ENCODE measurements around the gene HUS1B. TPM values are rescaled to one million over a fixed set of nuclear protein-coding genes. Genes with fewer than 3 reads are reported as not detected.

Gene HUS1B
- total RNA-seq, result 1 to 10 TPM; 1.2 to 1.3 (median 1.3) TPM
- long read RNA-seq, donor 1, result 0 reads
- long read RNA-seq, donor 2, result 0 reads

DNA sequence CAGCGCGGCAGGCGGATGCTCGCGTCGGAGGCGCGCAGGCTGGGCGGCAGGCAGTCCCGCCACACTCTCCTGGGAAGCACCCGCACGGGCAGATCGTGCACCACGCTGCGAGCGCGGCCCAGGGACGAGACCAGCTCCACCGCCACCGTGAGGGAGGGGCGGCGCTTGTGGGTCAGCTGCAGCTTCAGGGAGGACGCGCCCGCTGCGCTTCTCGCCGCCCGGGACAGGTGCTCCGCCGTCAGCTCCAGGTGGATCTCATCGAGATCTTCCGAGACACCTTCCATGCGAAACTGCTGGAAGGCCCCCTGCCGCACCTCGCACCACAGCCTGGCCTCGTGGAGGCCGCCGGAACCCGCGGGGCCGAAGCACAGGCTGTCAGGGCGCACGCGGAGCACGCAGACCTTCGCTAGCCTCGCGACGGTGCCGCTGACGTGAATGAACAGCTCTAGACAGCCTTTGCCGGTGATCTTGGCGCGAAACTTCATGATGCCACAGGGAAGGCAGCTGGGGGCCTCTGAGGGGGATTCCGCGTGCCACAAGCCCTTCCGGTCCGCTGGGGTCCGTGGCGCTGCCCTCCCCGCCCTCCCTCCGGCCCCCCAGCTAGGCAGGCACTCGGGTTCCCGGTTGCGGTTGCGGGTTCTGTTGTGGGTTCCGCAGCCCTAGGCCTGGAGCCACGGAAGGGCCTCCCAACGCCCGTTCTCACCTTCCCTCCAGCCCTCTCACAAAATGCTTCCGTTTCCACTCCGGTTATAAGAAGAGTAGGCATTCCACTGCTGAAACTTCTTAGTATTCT, at the start of gene HUS1B:
Gene HUS1B, minus strand, starts transcription at position 641 of the 793 bp plus-strand sequence. Its CDS starts 156 bp downstream, at position 485.
- ATAC-seq, result no peak
- intact Hi-C loops (cut with DNase I, micrococcal nuclease), result no loop called here
- no peak within 1 kb of the TSS for H3K4me3 ChIP-seq

DNA sequence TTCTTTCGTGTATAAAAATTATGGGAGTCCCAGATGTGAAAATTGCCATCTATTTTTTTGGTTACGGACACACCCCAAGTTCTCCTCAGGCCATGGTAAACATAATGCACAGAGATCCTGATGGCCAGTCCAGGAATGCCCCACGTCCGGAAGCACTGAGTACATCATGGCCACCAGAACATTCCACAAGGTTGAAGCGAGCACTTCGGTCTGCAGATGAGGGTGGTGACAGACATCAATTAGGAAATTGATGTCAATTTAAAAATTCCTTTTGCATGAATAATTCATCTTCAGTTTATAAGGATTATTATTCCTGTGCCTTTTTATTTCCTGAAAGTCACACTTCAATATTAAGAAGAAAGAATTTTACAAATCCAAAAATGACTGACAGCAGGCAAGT, 49.2 kb upstream of the HUS1B start:
- no peaks in the 10 kb centered on the region for H3K4me1 ChIP-seq (ENCODE audit: low read depth)
- DNase-seq, result no peak
- TF ChIP-seq, protein P1, sequence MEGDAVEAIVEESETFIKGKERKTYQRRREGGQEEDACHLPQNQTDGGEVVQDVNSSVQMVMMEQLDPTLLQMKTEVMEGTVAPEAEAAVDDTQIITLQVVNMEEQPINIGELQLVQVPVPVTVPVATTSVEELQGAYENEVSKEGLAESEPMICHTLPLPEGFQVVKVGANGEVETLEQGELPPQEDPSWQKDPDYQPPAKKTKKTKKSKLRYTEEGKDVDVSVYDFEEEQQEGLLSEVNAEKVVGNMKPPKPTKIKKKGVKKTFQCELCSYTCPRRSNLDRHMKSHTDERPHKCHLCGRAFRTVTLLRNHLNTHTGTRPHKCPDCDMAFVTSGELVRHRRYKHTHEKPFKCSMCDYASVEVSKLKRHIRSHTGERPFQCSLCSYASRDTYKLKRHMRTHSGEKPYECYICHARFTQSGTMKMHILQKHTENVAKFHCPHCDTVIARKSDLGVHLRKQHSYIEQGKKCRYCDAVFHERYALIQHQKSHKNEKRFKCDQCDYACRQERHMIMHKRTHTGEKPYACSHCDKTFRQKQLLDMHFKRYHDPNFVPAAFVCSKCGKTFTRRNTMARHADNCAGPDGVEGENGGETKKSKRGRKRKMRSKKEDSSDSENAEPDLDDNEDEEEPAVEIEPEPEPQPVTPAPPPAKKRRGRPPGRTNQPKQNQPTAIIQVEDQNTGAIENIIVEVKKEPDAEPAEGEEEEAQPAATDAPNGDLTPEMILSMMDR (IDR thresholded peaks at IDR 0.05), result no peak
- H3K36me3 ChIP-seq (ENCODE audit: low read depth), result no peaks in the 10 kb centered on the region
- H3K9me3 ChIP-seq, result no peaks in the 10 kb centered on the region
- ATAC-seq, result no peak
- H3K4me3 ChIP-seq, result no peak overlapping the region
- intact Hi-C loops (cut with DNase I, micrococcal nuclease), result no loop called here

More for the DNA sequence above, at the start of gene HUS1B:
- TF ChIP-seq, protein P1 (IDR thresholded peaks at IDR 0.05), result no peak
- no peaks in the 10 kb centered on the region for H3K4me1 ChIP-seq (ENCODE audit: low read depth)
- DNase-seq, result no peak
- H3K9me3 ChIP-seq, result no peaks in the 10 kb centered on the region
- no peaks in the 10 kb centered on the region for H3K36me3 ChIP-seq (ENCODE audit: low read depth)

DNA sequence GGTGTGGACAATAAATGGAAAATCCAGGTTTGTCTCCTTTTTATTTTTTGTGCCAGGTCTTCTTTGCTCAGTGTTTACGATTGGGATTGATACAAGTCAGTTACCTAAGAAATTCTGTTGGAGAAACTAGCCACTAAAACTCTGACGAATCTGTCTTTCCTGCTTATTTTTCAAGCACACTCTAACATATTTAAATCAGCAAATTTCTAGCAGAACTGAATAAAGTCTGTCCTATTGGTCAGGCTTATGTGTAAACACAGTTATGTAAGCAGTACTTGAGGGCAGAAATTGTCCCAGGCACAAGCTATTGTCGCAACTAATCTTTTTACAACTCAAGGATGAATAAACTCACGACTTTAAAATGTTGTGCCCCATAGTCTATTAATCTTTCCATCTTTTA, 48.1 kb upstream of the HUS1B start:
- intact Hi-C loops (cut with DNase I, micrococcal nuclease), result no loop called here
- no peak for DNase-seq
- no peak for ATAC-seq
- Histone ChIP-seq H3K4me3 (no peak overlapping the region), H3K36me3 (ENCODE audit: low read depth) (no peaks in the 10 kb centered on the region), H3K4me1 (ENCODE audit: low read depth) (no peaks in the 10 kb centered on the region), H3K9me3 (no peaks in the 10 kb centered on the region)
- TF ChIP-seq, protein P1 (IDR thresholded peaks at IDR 0.05), result no peak

DNA sequence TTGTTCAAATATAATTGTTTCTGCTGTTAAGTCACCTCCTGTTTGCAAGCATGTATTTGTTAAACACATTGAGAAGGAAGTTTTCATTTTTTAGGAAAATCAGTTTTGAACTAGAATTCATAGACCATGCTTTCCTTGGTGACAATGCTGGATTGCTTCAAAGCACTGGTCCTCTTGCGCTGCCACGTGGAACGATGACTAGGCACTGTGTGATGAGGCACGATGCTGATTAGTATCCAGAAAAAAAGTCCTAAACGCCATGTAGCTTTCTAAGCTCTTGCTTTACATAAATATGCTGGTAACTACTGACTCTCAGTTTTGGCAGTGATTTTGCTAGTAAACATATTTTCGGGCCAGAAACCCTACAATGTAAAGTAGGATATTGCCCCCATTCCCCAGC, 47.1 kb upstream of the HUS1B start:
- DNase-seq (no peak), ATAC-seq (no peak)
- Histone ChIP-seq H3K4me3 (no peak overlapping the region), H3K4me1 (ENCODE audit: low read depth) (no peaks in the 10 kb centered on the region), H3K9me3 (no peaks in the 10 kb centered on the region), H3K36me3 (ENCODE audit: low read depth) (no peaks in the 10 kb centered on the region)
- intact Hi-C loops (cut with DNase I, micrococcal nuclease), result no loop called here
- TF ChIP-seq, protein P1 (IDR thresholded peaks at IDR 0.05), result no peak

DNA sequence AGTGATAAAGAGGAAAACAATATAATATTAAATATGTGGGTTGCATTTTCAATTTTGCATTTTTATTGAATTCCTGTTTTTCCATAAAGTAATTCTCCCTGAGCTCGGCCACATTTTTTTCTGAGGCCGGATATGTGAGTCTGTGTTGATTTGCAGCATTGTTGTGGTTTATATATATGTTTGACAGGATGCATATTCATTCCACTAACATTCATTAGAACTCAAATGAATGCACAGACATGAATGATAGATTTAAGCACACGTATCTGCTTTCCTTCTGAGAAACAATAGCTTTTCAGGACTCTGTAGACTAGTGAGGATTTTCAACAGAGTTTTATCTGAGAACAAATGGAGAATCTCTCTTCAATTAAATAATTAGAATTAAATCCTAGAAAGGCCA, 46.7 kb upstream of the HUS1B start:
- H3K4me3 ChIP-seq, result no peak overlapping the region
- DNase-seq, result no peak
- intact Hi-C loops (cut with DNase I, micrococcal nuclease), result no loop called here
- H3K9me3 ChIP-seq, result no peaks in the 10 kb centered on the region
- H3K4me1 ChIP-seq (ENCODE audit: low read depth), result no peaks in the 10 kb centered on the region
- no peak for ATAC-seq
- TF ChIP-seq, protein P1 (IDR thresholded peaks at IDR 0.05), result no peak
- H3K36me3 ChIP-seq (ENCODE audit: low read depth), result no peaks in the 10 kb centered on the region
